ENCODE results near the gene CPM. TPM values are rescaled to one million over a fixed set of nuclear protein-coding genes. Genes with fewer than 3 reads are reported as not detected.
"Not testable (repeated sequence)": the region's sequence is repeated elsewhere in the genome, so short reads cannot be mapped to it uniquely, and the experiment has no call there.

The CPM gene
- total RNA-seq, 4 donors from 2014 or later, result 59.0 to 120 (median 79.7) TPM

DNA sequence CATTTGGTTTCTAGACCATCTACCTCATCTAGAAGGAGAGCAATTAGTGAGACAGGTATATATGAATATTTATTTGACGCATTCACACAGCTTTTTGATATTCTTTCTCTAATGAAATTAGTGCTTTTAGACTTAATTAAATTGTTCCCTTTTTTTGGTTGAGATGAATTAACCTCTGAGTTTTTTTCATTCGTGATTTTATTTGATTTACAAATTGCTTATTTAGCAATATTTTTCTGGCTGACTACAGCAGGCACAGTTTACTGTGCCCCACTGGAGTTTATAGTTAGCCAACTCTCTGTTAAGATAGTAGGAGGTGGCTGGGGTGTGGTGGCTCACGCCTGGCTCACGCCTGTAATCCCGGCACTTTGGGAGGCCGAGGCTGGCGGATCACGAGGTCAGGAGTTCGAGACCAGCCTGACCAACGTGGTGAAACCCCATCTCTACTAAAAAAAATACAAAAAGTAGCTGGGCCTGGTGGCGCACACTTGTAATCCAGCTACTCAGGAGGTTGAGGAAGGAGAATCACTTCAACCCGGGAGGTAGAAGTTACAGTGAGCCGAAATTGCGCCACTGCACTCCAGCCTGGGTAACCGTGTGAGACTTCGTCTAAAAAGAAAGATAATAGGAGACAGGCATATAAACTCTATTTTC lies 108.2 kb downstream of the CPM start:
- Histone ChIP-seq H3K4me3 (no peak overlapping the region), H3K27ac (no peak overlapping the region), H3K9me3 (no peaks in the 10 kb centered on the region), H3K4me1 (no peaks in the 10 kb centered on the region), H3K36me3 (peaks cover 82% of the 10 kb centered on the region), H3K27me3 (no peaks in the 10 kb centered on the region)
- TF ChIP-seq POLR2AphosphoS5 (IDR thresholded peaks at IDR 0.05) (no peak), POLR2A (IDR thresholded peaks at IDR 0.05) (no peak), EP300 (IDR thresholded peaks at IDR 0.05) (no peak)
- TF ChIP-seq, protein P1, sequence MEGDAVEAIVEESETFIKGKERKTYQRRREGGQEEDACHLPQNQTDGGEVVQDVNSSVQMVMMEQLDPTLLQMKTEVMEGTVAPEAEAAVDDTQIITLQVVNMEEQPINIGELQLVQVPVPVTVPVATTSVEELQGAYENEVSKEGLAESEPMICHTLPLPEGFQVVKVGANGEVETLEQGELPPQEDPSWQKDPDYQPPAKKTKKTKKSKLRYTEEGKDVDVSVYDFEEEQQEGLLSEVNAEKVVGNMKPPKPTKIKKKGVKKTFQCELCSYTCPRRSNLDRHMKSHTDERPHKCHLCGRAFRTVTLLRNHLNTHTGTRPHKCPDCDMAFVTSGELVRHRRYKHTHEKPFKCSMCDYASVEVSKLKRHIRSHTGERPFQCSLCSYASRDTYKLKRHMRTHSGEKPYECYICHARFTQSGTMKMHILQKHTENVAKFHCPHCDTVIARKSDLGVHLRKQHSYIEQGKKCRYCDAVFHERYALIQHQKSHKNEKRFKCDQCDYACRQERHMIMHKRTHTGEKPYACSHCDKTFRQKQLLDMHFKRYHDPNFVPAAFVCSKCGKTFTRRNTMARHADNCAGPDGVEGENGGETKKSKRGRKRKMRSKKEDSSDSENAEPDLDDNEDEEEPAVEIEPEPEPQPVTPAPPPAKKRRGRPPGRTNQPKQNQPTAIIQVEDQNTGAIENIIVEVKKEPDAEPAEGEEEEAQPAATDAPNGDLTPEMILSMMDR (IDR thresholded peaks at IDR 0.05), result no peak
- WGBS, result 95% methylated on average over 16 of the region's 16 CpGs
- DNase-seq (ENCODE audit: low spot score in 2 of 2), result no peak

DNA sequence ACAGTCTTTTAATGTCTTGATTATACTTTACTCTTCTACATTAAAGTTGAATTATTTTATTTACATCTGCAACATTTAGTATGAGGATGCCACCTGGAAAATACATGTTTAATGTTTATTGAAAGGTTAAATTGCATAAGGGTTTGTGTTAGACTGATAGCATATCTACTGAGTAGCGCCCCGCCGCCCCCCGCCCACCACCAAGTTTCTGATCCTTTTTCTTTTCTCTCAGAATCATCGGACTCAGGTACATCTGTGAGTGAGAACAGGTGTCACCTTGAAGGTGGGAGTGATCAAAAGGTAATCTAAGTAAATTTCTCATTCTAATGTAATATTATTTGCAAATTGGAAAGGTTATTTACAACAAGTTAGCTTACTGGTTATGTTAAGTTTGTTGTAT lies 108.8 kb downstream of the CPM start:
- no peak for DNase-seq (ENCODE audit: low spot score in 2 of 2)
- Histone ChIP-seq H3K36me3 (peaks cover 84% of the 10 kb centered on the region), H3K27ac (no peak overlapping the region), H3K4me1 (no peaks in the 10 kb centered on the region), H3K27me3 (no peaks in the 10 kb centered on the region), H3K4me3 (no peak overlapping the region), H3K9me3 (no peaks in the 10 kb centered on the region)
- WGBS, result 98% methylated on average over 5 of the region's 5 CpGs
- TF ChIP-seq POLR2AphosphoS5 (IDR thresholded peaks at IDR 0.05) (no peak), EP300 (IDR thresholded peaks at IDR 0.05) (no peak), POLR2A (IDR thresholded peaks at IDR 0.05) (no peak)
- TF ChIP-seq, protein P1 (IDR thresholded peaks at IDR 0.05), result no peak

DNA sequence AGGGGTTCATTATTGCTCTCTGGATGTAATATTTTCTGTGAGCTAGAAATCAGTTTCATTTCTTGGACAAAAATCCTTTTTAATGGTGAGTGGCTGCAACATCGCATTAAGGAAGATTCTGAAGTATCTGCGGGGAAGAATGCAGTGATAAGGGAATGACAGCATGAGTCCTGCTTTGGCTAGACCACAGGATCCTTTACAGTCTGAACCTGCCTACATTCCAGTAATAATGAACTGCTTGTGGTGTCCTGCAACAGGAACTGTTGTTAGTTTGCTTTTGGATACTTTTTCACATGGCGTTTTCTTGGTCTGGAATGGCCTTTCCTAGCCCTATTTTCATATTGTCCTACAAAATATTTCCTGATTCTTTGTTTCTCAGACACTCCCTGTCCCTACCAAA lies 109.3 kb downstream of the CPM start:
- 78% methylated on average over 3 of the region's 3 CpGs for WGBS
- DNase-seq (ENCODE audit: low spot score in 2 of 2), result no peak

DNA sequence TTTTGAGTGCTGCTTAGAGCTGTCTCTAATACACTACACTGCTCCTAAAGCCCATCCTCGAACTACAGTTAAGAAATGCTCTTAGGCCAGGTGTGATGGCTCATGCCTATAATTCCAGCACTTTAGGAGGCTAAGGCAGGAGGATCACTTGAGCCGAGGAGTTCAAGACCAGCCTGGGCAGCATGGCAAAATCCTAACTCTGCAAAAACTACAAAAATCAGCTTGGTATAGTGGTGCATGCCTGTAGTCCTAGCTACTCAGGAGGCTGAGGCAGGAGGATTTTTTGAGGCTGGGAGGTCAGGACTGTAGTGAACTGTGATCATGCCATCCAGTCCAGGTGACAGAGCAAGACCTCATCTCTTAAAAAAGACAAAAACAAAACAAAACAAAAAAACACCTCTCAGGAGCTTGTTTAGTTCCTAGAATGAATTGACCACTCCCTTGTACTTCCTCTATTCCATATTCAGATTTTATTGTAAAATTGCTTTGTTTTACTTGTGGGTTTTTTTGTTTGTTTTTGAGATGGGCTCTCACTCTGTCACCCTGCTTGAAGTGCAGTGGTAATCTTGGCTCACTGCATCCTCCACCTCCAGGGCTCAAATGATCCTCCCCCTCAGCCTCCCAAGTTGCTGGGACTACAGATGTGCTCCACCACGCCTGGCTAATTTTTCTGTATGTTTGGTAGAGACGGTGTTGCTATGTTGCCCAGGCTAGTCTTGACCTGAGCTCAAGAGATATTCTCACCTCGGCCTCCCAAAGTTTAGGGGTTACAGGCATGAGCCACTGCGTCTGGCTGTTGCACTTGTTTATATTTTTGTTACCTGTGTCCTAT lies 111.4 kb downstream of the CPM start:
- Histone ChIP-seq H3K9me3 (no peaks in the 10 kb centered on the region), H3K27ac (no peak overlapping the region), H3K4me3 (no peak overlapping the region), H3K4me1 (no peaks in the 10 kb centered on the region), H3K36me3 (peaks cover 82% of the 10 kb centered on the region), H3K27me3 (no peaks in the 10 kb centered on the region)
- TF ChIP-seq, protein P1 (IDR thresholded peaks at IDR 0.05), result no peak
- TF ChIP-seq POLR2A (IDR thresholded peaks at IDR 0.05), result no peak
- DNase-seq (ENCODE audit: low spot score in 2 of 2), result no peak
- 95% methylated on average over 6 of the region's 6 CpGs for WGBS

More for the DNA sequence above, 109.3 kb downstream of the CPM start:
- Histone ChIP-seq H3K4me1 (no peaks in the 10 kb centered on the region), H3K27me3 (no peaks in the 10 kb centered on the region), H3K9me3 (no peaks in the 10 kb centered on the region), H3K4me3 (no peak overlapping the region), H3K36me3 (peaks cover 84% of the 10 kb centered on the region), H3K27ac (no peak overlapping the region)
- TF ChIP-seq POLR2AphosphoS5 (IDR thresholded peaks at IDR 0.05), result no peak
- TF ChIP-seq EP300 (IDR thresholded peaks at IDR 0.05), result no peak
- no peak for TF ChIP-seq POLR2A (IDR thresholded peaks at IDR 0.05)
- TF ChIP-seq, protein P1 (IDR thresholded peaks at IDR 0.05), result no peak

DNA sequence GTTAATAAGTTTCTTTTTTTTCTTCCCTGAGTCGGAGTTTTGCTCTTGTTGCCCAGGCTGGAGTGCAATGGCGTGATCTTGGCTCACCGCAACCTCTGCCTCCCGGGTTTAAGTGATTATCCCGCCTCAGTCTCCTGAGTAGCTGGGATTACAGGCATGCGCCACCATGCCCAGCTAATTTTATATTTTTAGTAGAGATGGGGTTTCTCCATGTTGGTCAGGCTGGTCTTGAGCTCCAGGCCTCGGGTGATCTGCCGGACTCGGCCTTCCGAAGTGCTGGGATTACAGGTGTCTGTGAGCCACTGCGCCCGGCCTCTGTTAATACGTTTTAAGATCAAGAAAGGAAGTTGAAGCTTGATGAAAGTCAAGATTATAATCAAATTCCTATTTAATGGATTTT lies 113.5 kb downstream of the CPM start:
- WGBS, result 92% methylated on average over 13 of the region's 13 CpGs
- H3K36me3 ChIP-seq, result peaks cover 82% of the 10 kb centered on the region
- DNase-seq (ENCODE audit: low spot score in 2 of 2), result not testable (repeated sequence)

More for the DNA sequence above, 113.5 kb downstream of the CPM start:
- H3K9me3 ChIP-seq, H3K27ac ChIP-seq, H3K4me1 ChIP-seq, H3K27me3 ChIP-seq, H3K4me3 ChIP-seq: not testable (repeated sequence)
